ENCODE data around the gene SULT1C4.
"Not testable (repeated sequence)": the region's sequence is repeated elsewhere in the genome, so short reads cannot be mapped to it uniquely, and the experiment has no call there.

SULT1C4 gene

GRCh38 chr2:108377815-108378630 lies at the start of gene SULT1C4:
Gene SULT1C4, plus strand, starts transcription at chr2:108377954. Its CDS starts 384 bp downstream, at chr2:108378338.
- DNase-seq (ENCODE audit: low read depth in 2 of 2) = no peak

GRCh38 chr2:108329771-108330170 lies 48.0 kb upstream of the SULT1C4 start:
- no peak for DNase-seq (ENCODE audit: low read depth in 2 of 2)

GRCh38 chr2:108330979-108331378 lies 46.8 kb upstream of the SULT1C4 start:
- DNase-seq (ENCODE audit: low read depth in 2 of 2) = peak; percentile 68 to 76

GRCh38 chr2:108345951-108346350 lies 31.8 kb upstream of the SULT1C4 start:
- no peak for DNase-seq (ENCODE audit: low read depth in 2 of 2)

DNA sequence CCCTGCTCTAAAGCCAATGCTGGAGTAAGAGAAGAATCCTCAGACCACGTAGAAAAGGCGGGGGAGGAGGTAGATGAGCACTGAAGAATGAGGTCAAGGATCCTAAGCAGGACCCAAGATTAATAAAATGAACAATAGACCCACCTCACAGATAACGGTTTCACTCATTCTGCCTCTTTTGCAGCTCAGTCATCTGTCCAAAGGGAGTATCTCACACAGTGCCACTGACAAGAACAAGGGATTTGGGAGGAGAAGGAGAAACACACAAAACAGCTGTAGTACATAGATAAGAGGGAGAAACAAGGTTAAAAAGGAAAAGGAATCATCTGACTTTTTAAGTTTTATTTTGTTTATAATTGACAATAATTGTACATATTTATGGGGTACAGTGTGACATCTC lies 30.9 kb upstream of the SULT1C4 start:
- DNase-seq (ENCODE audit: low read depth in 2 of 2) = no peak

DNA sequence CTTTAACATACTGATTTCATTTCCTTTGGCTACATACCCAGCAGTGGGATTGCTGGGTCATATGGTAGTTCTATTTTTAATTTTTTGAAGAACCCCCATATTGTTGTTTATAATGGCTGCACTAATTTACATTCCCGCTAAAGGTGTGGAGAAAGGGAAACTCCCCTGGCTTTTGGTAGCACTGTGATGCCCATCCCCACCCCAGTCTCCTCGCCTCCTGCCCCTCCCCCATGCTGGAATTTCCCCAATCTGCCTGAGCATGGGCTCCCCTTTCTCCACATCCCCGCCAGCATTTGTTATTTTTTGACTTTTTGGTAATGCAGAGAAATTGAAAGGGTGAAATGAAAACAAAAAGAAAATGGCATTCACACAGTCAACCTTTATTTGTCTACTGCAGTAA lies 30.0 kb upstream of the SULT1C4 start:
- DNase-seq (ENCODE audit: low read depth in 2 of 2) = no peak

DNA sequence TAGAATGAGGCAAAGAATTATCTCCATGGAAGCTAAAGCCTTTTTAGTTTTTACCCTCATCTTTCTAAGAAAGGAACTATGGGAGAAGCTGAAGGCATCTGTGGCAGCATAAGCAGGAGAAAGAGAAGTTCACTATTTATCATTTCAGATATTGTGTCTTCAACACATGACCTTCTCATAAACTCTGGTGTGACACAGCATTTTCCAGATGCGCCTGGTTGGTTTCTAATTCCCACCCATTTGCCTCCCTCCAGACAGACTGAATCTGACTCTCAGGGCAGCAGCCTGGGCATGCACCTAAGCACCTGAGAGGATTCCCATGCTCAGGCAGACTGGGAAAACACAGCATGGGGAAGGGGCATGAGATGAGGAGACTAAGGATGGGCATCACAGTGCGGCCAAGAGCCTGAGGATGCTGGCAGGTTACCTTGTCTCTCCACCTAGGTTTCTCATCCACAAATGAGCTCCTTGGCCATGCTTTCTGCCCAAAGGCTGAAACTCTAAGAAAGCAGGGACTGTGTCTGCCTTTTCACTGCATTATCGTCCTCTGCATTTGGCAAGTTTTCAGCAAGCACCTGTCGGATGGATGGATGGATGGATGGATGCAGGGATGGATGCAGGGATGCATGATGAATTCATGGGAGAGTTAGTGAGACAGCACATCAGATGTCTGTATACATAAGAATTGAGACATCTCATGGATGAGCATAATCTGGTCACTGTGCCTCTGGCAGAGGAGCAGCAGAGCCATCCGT lies 28.8 kb upstream of the SULT1C4 start:
- no peak for DNase-seq (ENCODE audit: low read depth in 2 of 2)

DNA sequence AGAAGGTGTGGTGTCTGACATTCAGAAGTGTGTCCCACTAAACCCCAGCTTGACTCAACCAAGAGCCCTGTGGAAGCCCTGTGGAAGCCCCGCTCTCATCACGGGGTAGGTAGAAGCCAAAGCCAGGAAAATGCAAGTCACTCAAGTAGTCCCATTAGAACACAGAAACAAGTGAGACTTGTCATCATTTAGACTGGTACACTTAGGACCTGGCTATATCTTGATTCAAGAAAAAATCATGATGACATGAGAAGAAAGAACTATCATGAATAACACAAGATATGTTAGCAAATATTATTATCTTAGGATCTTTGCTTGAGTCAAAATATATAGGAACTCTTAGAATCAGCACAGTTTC lies 28.2 kb upstream of the SULT1C4 start:
- DNase-seq (ENCODE audit: low read depth in 2 of 2) = no peak

DNA sequence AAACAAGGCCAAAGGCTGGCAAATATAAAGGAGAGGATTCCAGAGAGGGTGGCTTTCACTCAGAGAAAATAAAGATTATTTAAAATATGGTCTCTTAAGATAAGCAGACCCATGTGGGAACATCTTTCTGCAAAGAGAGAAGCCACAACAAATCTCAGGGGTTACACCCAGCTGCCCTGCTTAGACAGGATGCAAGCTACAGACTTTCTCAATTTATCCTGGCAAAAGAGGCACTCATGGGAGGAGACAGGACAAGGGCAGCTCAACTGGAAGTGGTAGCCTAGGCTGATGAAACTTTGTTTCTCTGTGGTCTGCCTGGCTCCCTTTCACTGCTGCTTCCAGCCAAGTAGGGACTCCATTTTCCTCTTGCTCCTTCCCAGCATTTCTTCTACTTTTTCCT lies 25.9 kb upstream of the SULT1C4 start:
- no peak for DNase-seq (ENCODE audit: low read depth in 2 of 2)

DNA sequence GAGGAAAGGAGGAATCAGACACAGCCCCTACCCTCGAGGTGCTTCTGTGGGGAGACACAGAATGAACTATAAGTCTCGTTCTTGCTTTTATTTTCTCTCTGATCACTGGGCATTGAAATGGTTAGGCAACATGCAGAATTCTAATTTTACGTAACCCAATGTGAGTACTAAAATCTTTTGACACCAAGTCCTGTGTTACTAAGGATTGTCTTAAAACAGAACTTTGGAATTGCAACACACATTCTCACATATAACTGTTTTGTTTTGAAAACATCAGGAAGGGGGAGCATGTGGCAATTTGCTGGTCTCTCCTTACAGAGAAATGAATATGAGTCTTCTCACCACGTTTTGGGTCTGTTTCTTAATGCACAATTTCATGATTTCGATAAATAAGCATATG lies 23.6 kb upstream of the SULT1C4 start:
- no peak for DNase-seq (ENCODE audit: low read depth in 2 of 2)

DNA sequence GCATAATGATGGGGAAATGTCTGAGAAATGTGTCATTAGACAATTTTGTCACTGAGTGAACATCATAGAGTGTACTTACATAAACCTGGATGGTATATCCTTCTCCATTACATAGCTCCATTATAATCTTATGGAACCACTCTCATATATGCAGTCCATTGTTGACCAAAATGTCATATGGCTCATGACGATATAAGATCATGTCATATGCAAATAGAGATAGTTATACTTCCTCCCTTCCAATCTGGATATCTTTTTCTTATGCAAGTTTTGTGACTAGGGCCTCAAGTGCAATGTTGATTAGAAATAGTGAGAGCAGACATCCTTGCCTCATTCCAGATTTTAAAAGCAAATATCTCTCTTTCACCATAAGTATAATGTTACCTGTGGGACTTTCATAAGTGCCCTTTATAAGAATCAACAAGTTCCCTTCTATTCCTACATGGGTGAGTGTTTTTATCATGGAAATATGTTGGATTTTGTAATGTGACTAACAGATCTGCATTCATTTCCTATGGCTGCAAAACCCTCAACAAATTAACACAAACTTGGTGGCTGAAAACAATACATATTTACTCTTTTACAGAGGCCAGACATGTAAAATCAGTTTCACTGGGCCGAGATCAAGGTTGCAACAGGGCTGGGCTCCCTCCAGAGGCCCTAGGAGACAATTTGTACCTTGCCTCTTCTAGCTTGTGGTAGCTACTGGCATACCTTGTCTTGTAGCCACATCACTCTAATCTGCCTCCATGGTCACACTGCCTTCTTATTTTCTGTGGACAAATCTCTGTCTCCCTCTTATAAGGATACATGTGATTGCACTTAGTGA lies 21.6 kb upstream of the SULT1C4 start:
- no peak for DNase-seq (ENCODE audit: low read depth in 2 of 2)

GRCh38 chr2:108359336-108359735 lies 18.4 kb upstream of the SULT1C4 start:
- DNase-seq (ENCODE audit: low read depth in 2 of 2) = not testable (repeated sequence)

GRCh38 chr2:108360776-108361468 lies 16.8 kb upstream of the SULT1C4 start:
- no peak for DNase-seq (ENCODE audit: low read depth in 2 of 2)

DNA sequence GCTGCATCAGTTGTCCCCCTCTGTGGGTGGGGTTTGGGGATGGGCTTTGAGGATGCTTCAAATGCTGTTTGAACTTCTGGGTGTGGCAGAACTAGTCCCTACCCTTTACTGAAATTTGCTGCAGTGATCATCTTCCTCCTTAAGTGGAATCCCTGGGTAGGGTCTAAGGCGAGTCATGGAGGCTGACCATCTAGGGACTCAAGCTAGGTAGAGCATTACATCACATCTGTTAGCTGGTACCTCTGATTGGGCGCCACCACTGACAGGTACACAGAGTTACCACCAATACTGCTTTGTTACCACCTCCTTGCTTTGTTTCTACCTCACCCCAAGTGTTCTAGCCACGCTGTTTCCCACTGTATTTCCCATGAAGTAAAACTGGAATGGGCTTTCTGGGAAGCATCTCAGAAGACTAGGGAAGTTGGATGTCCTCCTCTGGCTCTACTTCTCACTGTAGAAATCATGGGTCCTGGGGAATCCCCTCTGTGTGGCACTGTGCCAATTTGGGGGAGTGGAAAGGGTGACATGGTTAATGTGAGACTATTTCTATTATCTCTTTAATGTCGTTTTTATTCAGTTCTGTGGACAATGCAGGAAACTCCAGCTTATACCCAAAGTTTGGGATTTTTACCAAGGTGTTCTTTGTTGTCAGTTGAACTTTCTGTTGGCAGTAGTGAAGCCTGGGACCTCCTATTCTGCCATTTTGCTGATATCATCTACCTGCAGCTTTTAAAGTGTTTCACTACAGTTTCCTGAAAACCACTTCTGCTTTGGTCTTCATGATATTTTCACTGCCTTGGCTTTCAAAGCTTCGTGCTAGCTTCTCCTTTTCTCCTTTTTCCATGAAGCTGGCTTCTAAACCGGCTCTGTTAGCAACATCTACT lies 14.5 kb upstream of the SULT1C4 start:
- DNase-seq (ENCODE audit: low read depth in 2 of 2) = no peak

- no peak for DNase-seq (ENCODE audit: low read depth in 2 of 2)
Measured at GRCh38 chr2:108363908-108364225, 13.9 kb upstream of the SULT1C4 start.

DNA sequence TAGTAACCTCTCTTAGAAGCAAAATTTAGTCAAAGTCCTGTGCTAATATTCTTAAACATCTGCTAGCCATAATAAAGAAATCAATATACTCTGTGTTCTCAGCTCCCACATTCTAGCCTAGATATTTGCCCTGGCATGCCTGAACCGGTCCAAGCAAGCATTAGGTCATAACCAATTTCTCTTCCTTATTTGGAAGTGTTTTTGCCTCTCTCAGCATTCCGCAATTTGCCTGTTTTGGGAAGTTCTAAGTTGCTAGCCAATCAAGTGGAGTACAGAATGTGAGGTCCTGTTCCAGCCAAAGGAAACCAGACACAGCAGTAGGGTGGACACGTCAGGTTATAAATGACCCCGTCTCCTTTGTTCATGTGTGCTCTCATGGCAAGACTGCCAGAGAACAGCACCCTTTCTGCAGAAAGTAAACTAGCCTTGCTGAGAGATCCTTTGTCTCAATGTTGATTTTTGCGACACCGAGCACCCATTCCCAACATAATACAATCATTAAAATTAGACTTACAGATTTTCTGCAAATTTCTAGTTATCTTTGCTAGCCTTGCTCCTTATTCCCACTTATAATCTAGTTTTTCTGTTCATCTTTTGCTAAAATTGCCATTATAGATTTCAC lies 13.0 kb upstream of the SULT1C4 start:
- DNase-seq (ENCODE audit: low read depth in 2 of 2) = no peak

GRCh38 chr2:108365656-108366055 lies 12.1 kb upstream of the SULT1C4 start:
- DNase-seq (ENCODE audit: low read depth in 2 of 2) = no peak

GRCh38 chr2:108367014-108367413 lies 10.7 kb upstream of the SULT1C4 start:
- DNase-seq (ENCODE audit: low read depth in 2 of 2) = no peak

DNA sequence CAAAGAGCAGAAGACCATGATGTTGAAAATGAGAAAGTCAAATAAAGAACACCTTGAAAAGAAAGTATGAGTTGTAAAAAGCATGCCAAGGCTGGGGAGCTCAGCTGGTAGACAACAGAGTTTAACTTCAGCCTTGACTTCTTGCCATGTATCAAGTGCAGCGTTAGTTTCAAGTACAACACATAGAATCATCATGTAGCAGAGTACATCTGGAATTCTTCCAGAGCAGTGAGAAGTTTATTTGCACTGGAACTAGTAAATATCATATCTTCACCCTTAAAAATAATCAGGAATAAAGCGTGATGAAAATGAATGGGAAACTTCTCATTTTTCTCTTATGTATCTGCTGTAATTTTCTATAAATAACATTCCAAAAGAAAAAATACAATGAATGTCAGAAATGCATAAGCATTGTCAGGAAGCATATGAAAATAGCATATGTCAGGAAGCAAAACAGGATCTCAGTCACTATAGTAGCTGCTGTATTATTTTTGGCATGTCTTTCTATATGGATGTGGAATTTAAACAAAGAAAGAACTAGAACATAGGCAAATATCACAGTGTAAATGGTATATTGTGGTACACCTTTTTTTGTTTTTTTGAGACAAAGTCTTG lies 10.1 kb upstream of the SULT1C4 start:
- DNase-seq (ENCODE audit: low read depth in 2 of 2) = no peak

DNA sequence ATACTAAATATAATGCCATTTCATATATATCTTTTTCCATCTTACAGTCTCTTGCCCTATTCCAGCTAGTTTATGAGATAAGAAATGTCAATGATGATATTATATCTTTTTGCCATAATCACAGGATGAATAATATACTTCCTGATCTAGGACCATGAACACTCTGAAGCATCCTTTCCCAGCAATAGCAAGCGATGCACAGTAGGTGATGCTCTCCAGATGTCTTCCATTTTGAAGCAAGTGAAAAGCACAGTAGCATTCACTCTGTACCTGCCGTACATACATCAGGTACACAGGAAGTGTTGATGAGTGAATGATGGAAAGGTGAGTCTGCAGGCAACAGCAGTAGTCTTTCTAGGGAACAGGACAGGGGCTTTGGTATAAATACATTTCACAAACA lies 8.6 kb upstream of the SULT1C4 start:
- DNase-seq (ENCODE audit: low read depth in 2 of 2) = no peak
